Measurements from ENCODE around the gene GRM5. TPM values are rescaled to one million over a fixed set of nuclear protein-coding genes. Genes with fewer than 3 reads are reported as not detected.

GRM5 gene
- total RNA-seq, 2 donors from 2014 or later: not detected

DNA sequence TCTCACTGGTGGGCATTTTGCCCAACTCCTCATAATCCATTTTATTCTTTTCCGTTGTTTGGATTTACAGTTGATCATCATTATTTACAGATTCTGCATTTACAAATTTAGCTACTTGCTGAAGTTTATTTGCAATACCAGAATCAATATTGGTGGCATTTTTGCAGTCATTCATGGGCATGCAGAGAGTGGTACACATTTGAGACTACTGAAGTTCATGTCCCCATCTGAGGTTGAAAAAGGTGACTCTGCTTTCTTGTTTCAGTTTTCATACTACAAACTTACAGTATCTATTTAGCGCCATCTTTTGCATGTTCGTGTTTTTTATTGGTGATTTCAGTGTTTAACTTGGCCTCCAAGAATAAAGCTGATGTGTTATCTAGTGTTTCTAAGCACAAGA is 409.5 kb downstream of the GRM5 start:
- intact Hi-C loops (cut with DNase I, micrococcal nuclease): no loop called here
- no peak for ATAC-seq
- no peak for DNase-seq

DNA sequence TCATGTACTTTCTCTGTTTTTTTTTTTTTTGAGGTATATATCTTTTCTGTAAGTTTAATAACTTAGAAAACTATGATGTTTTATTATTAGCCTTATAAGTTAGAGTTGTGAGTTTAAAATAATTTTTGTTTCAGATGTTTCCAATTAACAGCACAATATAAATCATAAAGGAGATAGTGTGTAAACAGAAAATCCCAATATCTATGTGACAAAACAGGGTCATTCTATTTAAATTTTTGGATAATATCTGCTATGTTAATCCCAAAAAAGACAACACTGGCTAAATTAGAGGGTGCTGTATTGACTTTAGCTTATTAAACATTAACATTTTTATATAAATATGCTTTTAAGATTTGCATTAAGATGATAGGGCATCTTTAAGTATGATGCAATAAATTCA is 410.1 kb downstream of the GRM5 start:
- DNase-seq (no peak), ATAC-seq (no peak)
- intact Hi-C loops (cut with DNase I, micrococcal nuclease): no loop called here

DNA sequence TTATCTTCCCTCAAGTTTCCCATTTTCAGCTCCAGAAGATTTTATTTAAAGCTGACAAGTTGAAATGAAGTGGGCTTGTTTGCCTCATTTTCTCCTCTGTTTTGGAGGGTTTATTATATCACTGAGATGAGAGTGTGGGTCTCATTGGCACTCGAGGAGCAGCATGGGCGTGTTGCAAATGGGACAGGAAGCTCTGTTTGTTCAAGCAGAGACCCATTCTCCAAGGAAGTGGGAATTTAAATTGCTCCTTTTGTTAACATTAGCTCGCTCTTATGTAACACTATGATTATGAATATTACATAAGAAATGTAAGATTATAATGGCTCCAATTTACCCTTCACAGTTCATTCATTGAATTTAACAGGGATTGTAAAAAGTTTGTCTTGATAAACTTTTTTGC is 410.6 kb downstream of the GRM5 start:
- intact Hi-C loops (cut with DNase I, micrococcal nuclease): no loop called here
- DNase-seq (no peak), ATAC-seq (no peak)

DNA sequence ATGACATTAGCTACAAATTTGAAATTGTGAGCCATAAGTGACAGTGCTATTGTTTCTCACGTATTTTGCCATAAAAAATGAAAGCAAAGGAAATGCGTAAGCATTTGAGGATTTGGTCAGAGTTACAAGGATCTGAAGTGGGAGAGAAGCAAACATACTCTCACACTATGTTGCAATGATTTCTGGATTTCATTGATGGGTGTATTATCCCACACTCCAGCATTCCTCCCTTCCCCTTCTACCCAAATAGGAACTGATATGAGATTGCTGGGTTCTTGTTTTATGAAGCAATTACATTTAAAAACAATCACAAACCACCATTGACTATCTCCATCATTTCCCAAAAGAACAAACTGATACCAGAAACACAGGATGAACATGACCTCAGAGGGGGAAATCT is 414.2 kb downstream of the GRM5 start:
- DNase-seq (no peak), ATAC-seq (no peak)
- intact Hi-C loops (cut with DNase I, micrococcal nuclease): no loop called here

DNA sequence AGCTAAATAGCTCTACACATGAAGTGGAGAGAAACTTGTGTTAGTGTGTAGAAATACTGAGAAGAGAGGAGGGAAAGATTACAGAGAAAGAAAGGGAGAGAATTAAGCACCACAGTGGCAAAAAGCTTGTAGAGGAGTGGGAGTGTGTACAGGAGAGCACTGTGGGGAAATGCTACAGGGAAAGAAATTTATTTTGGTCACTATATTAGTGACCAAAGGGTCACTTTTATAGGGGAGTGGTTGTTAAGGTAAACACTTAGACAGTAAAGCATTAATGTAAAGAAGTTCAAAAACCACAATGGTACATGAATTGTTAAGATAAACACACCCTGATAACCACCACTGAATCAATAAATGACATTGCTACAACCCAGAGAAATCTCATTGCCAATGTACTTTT is 421.1 kb downstream of the GRM5 start:
- no peak for ATAC-seq
- DNase-seq: no peak
- intact Hi-C loops (cut with DNase I, micrococcal nuclease): no loop called here

DNA sequence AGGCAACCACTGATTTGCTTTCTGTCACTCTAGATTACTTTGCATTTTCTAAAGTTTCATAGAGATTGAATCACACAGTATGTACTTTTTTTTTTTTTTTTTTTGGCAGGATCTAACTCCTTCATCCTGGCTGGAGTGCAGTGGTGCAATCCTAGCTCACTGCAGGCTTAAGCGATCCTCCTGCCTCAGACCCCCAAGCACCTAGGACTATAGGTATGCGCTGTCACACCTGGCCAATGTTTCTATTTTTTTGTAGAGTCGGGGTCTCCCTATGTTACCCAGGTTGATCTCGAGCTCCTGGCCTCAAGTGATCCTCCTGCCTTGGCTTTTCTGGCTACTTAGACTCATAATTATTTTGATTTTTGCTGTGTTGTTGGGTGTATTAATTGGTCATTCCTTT is 433.6 kb downstream of the GRM5 start:
- ATAC-seq (no peak), DNase-seq (no peak)
- intact Hi-C loops (cut with DNase I, micrococcal nuclease): no loop called here

DNA sequence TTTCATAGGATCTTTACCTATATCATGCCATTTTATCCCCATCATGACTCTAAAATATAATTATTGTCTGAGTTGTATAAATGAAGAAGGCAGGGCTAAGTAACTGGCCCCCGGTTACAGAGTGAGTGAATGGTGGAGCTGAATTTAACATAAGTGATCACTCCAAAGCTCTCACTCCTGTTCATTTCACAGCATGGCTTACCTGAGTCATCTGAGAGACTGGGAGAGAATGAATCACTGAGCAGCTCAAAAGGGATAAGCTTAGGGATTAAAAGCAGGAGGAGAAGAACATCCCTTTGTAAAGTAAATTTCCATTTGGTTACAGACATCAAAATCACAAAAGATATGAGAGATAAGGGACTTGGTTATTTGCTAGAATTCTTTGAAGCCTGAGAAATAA is 434.3 kb downstream of the GRM5 start:
- DNase-seq: no peak
- ATAC-seq: no peak
- intact Hi-C loops (cut with DNase I, micrococcal nuclease): no loop called here

DNA sequence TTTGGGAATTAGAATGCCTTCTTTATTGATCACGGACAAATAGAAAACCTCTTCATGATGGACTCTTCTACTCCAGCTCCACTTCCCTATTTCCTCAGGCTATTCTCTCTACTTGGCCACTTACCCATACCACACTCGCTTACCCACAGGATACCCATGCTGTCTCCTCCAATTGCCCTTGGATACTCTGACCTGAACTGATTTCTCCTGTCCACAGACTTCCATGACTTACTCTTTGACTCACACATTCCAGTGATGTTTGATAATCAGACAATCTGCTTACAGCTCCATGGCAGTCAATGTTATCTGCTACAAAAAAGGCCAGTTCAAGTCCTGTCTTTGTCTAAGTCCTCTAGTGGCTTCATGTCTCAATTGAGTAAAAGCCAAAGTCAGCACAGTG is 436.3 kb downstream of the GRM5 start:
- ATAC-seq (no peak), DNase-seq (no peak)
- intact Hi-C loops (cut with DNase I, micrococcal nuclease): no loop called here

DNA sequence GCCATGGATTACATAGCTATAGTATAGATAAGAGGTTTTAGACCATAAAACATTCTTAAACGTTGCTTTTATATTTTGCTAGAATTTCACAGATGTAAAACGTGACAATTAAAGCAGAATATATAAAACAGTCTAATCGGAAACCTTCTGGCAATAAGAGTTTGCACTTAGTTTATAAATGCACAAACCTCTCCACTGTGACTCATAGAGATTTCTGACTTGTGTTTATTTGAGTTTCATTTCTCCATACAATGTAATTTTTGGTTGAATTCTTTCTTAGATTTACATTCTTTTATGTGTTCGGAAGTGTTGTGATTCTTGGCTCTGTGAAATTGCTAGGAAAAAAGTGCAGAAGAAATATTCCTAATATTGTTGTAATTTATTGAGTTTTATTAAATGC is 439.6 kb downstream of the GRM5 start:
- intact Hi-C loops (cut with DNase I, micrococcal nuclease): no loop called here
- DNase-seq (no peak), ATAC-seq (no peak)

DNA sequence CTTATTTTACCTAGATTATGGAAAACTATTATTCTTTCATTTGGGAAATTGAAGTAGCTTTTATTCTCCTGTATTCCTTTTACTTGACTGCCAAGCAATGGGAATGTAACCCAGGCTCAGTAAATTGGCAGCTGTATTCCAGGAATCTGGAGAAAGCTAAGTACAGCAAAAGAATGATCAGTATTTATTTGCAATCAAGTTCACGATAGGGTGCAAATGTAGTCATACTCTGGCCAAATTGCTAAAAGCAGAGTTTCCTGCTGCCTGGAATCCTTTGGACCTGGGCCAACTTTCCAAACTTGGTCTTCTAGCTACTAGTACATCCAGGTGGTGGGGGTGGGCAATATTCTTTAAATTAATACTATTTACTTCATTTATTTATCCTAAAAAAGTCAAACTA is 442.3 kb downstream of the GRM5 start:
- intact Hi-C loops (cut with DNase I, micrococcal nuclease): no loop called here
- DNase-seq: no peak
- no peak for ATAC-seq

DNA sequence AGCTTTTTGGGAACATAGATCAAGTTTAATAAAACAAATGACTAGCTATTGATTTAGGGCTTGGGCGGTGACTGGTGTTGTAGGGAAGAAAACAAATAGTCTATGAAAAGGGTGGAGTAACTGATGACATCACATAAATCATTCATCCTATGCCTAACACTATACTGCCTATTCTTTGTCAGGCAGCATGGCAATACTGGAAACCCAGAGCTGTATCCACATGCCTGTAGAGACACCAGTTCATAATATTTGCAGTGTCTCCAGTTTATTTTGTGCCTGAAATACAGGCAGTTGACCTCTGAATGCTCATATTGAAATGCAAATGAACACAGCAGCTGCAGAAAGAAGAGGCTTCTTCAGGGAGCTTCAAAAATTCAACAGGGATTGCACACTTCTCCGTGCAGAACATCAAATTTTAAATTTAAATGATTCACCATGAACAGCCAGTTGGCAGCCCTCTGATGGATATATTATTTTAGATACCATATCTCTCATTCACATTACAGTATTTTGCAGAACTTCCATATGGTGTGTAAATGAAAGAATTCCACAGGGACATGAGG is 445.1 kb downstream of the GRM5 start:
- intact Hi-C loops (cut with DNase I, micrococcal nuclease): no loop called here
- peak; percentile 34 for ATAC-seq
- DNase-seq: no peak

DNA sequence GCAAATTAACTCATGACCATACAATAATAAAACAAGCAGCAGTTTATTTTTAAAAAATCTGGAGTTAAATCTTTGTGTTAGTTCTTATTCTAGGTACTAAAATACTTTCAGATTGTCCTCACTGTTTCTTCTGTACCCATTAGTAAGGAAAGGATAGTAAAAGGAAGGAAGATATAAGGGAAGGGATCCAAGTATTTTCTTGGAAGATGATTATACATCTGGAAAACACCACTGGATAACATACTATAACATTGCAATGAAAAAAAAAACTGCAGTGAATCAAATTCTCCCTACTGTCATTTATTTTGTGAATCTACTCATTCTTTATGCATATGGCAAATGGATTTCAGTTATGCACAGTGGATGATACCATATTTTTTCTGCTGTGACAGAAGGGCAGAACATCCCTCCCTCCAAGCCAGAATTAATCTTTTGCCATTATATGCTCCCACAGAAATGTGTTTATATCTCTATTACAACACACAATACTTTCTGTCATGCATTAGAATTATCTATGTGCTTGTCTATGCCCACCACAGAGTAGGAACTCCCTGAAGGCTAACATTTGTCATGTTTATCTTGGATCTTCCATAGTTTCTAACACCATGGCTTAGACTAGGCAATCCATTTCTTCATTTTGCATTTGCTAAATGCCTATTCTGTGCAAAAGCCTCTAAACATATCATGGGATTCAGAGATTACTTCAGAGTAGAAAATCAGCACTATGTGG is 446.0 kb downstream of the GRM5 start:
- DNase-seq (no peak), ATAC-seq (no peak)
- intact Hi-C loops (cut with DNase I, micrococcal nuclease): no loop called here

DNA sequence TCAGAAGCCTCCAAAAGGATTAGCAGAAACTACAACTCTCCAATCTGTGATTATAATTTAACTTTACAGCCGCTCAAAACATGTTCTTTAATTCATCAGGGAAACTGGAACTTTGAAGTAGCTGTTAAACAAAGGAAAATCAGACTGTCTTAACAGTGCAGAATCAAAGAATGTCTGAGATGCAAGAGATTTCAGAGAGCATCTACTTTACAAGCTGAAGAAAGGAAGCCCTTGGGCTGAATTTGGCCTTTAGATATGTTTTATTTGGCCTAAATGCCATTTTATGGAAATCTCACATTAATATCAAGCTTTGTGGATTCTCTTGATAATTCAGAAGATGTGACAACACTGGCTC is 446.7 kb downstream of the GRM5 start:
- intact Hi-C loops (cut with DNase I, micrococcal nuclease): no loop called here
- ATAC-seq (no peak), DNase-seq (no peak)

DNA sequence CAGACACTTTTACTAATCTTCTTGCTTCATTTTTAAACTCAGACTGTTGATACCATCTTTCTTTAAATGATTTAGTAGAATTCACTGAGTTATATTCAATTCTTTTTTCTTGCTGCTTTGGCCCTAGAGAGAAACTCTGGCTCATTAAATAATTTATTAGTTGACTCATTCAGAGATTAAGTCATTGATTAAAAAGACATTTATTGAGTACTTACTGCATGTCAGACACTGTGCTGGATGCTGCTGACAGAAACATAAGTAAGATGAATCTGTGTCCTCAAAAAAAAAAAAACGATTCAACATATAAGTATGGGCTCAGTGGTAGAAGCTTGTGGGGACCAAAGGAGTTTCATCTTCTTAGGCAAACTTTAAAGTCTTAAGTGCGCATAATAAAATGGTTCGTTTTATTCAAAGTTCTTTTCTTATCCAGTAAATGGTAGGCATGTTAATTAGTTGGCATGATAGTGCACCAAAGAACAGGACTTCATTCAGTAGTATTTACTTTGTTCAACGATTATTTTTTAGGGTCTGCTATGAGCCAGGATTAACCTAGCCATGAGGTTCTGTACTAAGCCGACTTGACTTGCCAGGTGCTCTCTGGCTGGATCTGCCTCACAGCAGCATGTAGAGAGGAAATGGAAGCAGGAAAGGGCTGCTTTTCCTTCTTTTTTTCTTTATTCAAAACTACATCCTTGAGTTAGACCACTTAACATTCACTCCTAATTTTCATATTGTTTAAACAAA is 447.3 kb downstream of the GRM5 start:
- intact Hi-C loops (cut with DNase I, micrococcal nuclease): no loop called here
- DNase-seq: no peak
- ATAC-seq: no peak

DNA sequence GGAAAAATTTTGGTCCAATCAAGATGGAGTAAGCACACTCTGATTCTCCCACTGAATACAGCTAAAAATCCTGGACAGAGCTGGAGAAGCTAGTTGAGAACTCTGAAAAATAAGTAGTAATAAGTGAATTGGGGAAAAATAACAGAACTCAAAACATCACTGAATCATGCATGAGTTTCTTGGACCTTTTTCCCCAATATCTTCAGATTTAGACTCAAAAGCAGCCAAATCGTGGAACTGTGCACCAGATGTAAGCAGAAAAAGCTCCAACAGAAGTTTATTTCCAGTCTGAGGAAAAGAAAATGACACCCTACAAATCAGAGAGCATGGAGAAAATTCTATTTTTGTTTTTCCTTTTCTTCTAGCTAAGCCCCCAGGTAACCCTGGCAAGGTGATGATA is 448.6 kb downstream of the GRM5 start:
- intact Hi-C loops (cut with DNase I, micrococcal nuclease): no loop called here
- ATAC-seq: no peak
- no peak for DNase-seq

DNA sequence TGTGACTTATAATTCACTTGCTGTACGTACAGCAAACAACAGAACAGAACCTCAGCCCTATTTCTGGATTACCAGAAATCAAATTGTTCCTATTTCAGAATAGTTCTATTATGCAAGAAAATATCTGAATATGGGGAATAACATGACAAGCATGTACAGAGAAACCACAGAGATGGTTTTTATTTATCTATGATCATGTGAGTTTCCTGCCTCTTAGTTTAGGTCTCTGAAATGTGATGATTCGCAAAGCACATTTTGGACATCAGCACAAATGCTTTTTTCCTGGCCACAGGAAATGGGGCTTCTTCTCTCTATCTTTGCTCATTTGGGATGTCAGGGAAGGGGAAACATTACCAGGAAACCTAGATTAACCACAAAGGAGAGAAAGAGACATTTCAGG is 461.5 kb downstream of the GRM5 start:
- intact Hi-C loops (cut with DNase I, micrococcal nuclease): no loop called here
- no peak for DNase-seq
- no peak for ATAC-seq

DNA sequence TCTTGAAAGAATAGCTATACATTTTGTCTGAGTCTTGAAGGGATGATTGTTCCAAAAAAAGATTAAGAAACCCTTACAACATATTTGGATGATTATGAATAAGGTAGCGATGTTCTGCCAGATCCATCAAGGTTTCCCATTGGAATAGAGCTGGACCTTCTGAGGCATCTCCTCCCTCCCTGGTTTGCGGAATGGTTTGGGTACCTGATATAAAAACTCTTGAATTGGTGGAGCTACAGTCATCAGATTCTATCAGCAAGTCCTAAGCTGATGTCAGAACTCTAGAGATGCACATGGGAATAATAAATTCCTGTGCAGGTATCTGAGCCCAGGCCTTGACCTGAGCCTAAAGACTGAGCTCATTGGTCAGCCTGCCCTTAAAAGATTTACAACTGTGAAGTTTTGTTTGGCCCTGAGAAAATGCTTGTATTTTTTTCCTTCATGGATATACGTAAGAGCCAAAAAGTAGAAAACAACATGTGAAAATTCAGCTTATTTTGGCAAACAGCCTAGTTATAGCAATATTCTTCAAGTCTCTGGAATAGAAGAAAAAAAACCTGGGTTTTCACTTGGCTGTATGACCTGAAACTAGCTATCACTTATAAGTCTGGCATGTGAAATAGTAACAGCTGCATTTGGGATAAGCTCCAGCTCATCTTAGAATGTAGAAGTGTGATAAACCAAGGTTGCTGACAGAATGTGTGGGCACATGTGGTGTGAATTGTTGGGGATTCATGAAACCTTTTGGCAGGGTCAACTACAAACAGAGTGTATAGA is 462.5 kb downstream of the GRM5 start:
- ATAC-seq: no peak
- intact Hi-C loops (cut with DNase I, micrococcal nuclease): no loop called here
- DNase-seq: no peak

DNA sequence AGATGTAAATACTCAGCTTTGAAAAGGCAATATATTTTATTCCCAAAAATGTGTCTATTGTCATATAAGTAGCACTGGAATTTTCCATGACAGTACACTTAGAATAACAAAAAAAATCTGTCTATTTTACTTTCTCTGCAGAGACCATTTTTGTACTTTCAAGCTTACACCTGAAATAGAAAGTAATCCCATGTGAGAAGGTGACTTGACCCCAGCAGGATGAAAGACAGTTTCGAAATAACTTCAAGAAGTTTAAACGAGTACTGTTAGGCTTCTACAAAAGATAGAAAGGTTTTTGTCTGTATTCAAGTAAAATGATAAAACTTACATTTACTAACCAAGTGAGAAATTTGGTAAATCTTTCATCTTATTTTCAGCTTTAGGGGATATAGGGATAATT is 468.4 kb downstream of the GRM5 start:
- intact Hi-C loops (cut with DNase I, micrococcal nuclease): no loop called here
- ATAC-seq (no peak), DNase-seq (no peak)

DNA sequence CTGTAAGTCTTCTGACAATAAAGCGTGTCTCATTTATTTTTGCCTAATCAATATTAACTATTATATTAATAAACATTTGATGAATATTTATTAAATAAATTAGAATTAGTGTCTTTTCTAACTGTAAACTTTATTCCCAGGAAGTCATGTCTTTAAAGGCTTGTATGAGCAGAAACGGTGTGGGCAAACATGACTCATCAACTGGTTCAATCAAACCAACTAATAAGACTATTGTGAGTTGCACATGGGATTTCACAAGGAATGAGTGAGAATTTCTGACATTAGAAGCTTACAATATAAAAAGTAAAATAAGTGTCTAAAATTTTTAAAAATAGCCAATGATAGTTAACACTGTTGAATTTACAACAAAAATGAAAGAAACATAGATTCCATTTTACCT is 469.0 kb downstream of the GRM5 start:
- no peak for ATAC-seq

More for the DNA sequence above, 469.0 kb downstream of the GRM5 start:
- no peak for DNase-seq
- intact Hi-C loops (cut with DNase I, micrococcal nuclease): no loop called here
